Ovary (tissue), 9 donors: Measurements from ENCODE around the gene ASB13. TPM values are rescaled to one million over a fixed set of nuclear protein-coding genes. Genes with fewer than 3 reads are reported as not detected.

Source experiments
- DNase-seq, 5 donors: peaks; one replicate each; pipeline ENCODE4 v3.0.0-alpha.2; 2019 to 2020
- H3K27ac ChIP-seq, 2 donors: fragments of 200-600 bp; one replicate each; pipeline versions ENCODE4 v1.5.1 to v1.8.0; 2019 to 2022
- H3K27me3 ChIP-seq: fragments of 200-600 bp; one replicate; pipeline ENCODE4 v1.8.0; 2022
- H3K36me3 ChIP-seq: fragments of 200-600 bp; sonication (generic); one replicate; pipeline ENCODE4 v1.5.1; 2019
- H3K4me1 ChIP-seq: one replicate; pipeline ENCODE4 v1.8.1; 2013; ENCODE audit warnings: mild to moderate bottlenecking, moderate library complexity; ENCODE audit not compliant: insufficient read depth
- H3K4me3 ChIP-seq: fragments of 200-600 bp; sonication (generic); one replicate; pipeline ENCODE4 v1.5.1; 2017
- H3K9me3 ChIP-seq, 2 donors: fragments of 200-600 bp in 1 of 2; sonication (generic) in 1 of 2; one replicate each; pipeline versions ENCODE4 v1.5.1 to v1.8.1; 2013 to 2019; ENCODE audit warnings: mild to moderate bottlenecking in 1 of 2, moderate library complexity in 1 of 2
- EP300 ChIP-seq: sonication (generic); formaldehyde crosslinking; IDR thresholded peaks from one replicate; pipeline ENCODE4 v1.6.1; 2017; ENCODE audit warnings: antibody characterized with exemption
- POLR2A ChIP-seq: fragments of 450-650 bp; IDR thresholded peaks from one replicate; pipeline ENCODE4 v1.6.1; 2017; ENCODE audit warnings: antibody characterized with exemption, mild to moderate bottlenecking, moderate library complexity
- WGBS, 3 donors: extraction: QIAGEN DNeasy Blood & Tissue Kit in 1 of 3; methylation state at CpG; one replicate each; pipeline versions ENCODE4 v1.1.5 to v1.1.7; 2013 to 2017; 5-methylcytosine and 5-hydroxymethylcytosine counted together
- intact Hi-C, 4 donors: fragments of 100-400 bp; cut with DNase I; formaldehyde crosslinking; loops; one replicate each; pipeline versions ENCODE4 v1.11.0 to v1.15.1; 2022 to 2023
- polyA plus RNA-seq, 2 donors: library from polyadenylated mRNA; stranded (reverse); fragments of 200-250 nt in 1 of 2; fragments of 350-450 nt in 1 of 2; fragmentation: Illumina TruSeq in 1 of 2; extraction: RNeasy Lipid Tissue Mini Kit (QIAGEN cat#74804) in 1 of 2; gene quantifications; one replicate each; pipeline ENCODE4 v1.2.3, GENCODE V29; 2013 to 2014
- total RNA-seq, 7 donors: library from RNA; depleted of rRNA in 2 of 7; stranded (reverse); fragments of >200 nt in 2 of 7; fragmentation: NEBNext Ultra II Directional in 3 of 7; extraction: Animal tissue kit (Norgen Biotek cat#: 25700) in 3 of 7; gene quantifications; one replicate each; pipeline versions ENCODE4 v1.1.0 to v1.2.4, GENCODE V29; 2016 to 2023
- TF ChIP-seq, protein P1 (sequence below), 3 donors: fragments of 450-650 bp in 2 of 3; fragments of 200-600 bp in 1 of 3; IDR thresholded peaks; one replicate each; pipeline versions ENCODE4 v1.5.1 to v1.8.0; 2016 to 2022; ENCODE audit warnings: antibody characterized with exemption in 3 of 3, mild to moderate bottlenecking in 1 of 3
- donor health status: DM: no; HTN: no; CAD: no; lungs with moderate emphysema.
- donor health status: DM: no; HTN: no; CAD: no.
- donor health status: Bipolar disorder and iron deficiency.
- donor health status: DM: yes; HTN: yes; CAD: no.
- donor health status: DM: no; HTN: no; CAD: no.
- donor health status: DM: yes; HTN: yes; CAD: no.

Gene ASB13
- total and polyA plus RNA-seq, 9 donors: 15.0 to 45.6 (median 23.2) TPM

DNA sequence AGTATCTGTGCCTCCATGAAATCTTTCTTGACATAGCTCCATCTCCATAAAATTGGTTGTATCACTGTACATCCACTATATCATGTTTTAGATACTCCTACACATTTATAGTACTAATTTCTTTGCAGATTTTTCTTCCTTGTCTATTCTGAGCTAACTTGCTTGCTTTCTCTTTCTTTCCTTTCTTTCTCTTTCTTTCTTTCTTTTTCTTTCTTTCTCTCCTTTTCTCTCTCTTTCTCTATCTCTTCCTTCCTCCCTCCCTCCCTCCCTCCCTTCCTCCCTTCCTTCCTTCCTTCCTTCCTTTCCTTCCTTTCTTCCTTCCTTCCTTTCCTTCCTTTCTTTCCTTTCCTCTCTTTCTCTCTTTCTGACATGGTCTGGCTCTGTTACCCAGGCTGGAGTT is 42.0 kb upstream of the ASB13 start:
- Histone ChIP-seq H3K36me3 (no peaks in the 10 kb centered on the region), H3K4me3 (no peak overlapping the region), H3K4me1 (no peaks in the 10 kb centered on the region), H3K9me3 (no peaks in the 10 kb centered on the region), H3K27me3 (no peaks in the 10 kb centered on the region), H3K27ac (no peak overlapping the region)
- TF ChIP-seq POLR2A (no peak), EP300 (no peak)
- TF ChIP-seq, protein P1, sequence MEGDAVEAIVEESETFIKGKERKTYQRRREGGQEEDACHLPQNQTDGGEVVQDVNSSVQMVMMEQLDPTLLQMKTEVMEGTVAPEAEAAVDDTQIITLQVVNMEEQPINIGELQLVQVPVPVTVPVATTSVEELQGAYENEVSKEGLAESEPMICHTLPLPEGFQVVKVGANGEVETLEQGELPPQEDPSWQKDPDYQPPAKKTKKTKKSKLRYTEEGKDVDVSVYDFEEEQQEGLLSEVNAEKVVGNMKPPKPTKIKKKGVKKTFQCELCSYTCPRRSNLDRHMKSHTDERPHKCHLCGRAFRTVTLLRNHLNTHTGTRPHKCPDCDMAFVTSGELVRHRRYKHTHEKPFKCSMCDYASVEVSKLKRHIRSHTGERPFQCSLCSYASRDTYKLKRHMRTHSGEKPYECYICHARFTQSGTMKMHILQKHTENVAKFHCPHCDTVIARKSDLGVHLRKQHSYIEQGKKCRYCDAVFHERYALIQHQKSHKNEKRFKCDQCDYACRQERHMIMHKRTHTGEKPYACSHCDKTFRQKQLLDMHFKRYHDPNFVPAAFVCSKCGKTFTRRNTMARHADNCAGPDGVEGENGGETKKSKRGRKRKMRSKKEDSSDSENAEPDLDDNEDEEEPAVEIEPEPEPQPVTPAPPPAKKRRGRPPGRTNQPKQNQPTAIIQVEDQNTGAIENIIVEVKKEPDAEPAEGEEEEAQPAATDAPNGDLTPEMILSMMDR (IDR thresholded peaks at IDR 0.05): no peak
- DNase-seq: no peak
- intact Hi-C loops: no loop called here

DNA sequence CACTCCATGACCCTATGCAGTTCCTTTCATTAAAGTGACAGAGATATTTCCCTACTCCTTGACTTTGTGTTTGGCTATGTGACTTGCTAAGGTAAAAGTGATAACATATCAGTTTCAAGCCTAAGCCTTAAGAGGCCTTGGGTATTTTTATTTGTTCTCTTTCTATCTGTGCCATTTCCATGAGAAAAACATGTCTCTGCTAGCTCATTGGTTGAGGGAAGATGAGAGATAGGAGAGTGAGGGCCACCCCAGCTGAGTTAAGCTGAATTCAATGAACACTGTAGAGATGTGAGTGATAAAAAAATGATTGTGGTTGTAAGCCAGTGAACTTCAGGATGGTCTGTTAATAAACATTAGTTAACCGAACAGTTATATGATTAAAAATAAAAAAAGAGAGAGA is 31.7 kb upstream of the ASB13 start:
- Histone ChIP-seq H3K9me3 (no peaks in the 10 kb centered on the region), H3K27me3 (no peaks in the 10 kb centered on the region), H3K27ac (no peak overlapping the region), H3K4me3 (no peak overlapping the region), H3K4me1 (peaks cover 2% of the 10 kb centered on the region), H3K36me3 (no peaks in the 10 kb centered on the region)
- no peak for DNase-seq
- WGBS, 3 donors: 80 to 92% (median 88%) methylated on average over 1 of the region's 1 CpG
- TF ChIP-seq, protein P1 (IDR thresholded peaks at IDR 0.05): no peak
- no peak for TF ChIP-seq POLR2A
- TF ChIP-seq EP300: no peak
- intact Hi-C loops: no loop called here

DNA sequence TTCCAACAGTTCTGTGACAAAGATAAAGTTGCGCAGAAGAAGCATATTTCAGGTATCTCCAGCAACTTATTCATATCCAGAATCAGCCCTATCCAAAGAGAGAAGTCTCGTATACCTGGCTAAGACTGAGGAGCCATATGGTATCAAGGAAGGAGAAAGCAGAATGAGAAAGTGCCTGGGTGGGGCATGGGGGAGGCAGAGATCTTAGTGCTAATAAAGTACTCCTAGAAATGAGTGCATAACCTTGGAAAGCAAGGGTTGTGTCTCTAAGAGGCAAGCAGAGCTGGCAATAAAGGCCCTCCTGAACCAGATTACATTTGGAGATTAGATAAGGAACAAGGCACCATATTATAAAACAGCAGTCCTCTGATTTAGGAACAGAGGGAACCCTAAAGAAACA is 30.9 kb upstream of the ASB13 start:
- WGBS, 3 donors: 97 to 100% (median 98%) methylated on average over 2 of the region's 2 CpGs
- Histone ChIP-seq H3K36me3 (no peaks in the 10 kb centered on the region), H3K27ac (no peak overlapping the region), H3K4me3 (no peak overlapping the region), H3K27me3 (no peaks in the 10 kb centered on the region), H3K4me1 (peaks cover 5% of the 10 kb centered on the region), H3K9me3 (no peaks in the 10 kb centered on the region)
- DNase-seq: no peak
- TF ChIP-seq EP300 (no peak), POLR2A (no peak)
- TF ChIP-seq, protein P1 (IDR thresholded peaks at IDR 0.05): no peak
- intact Hi-C loops: no loop called here

DNA sequence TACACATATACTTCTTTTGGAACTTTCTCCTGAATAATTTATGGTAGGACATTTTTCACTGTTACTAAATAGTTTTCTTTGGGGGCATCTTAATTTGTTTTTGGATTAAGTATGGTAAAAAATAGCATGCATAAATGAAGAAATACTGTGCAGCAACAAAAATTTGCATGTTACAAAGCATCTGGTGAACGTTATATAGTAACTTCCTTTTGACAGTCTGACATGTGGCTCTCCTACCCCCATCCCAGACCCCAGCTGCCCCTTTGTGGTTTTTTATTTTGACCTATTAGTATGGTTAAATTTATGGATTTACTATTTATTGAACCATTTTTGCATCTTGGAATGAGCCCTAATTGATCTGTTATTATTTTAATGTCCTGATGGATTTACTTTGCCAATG is 28.2 kb upstream of the ASB13 start:
- DNase-seq: no peak
- H3K27me3 ChIP-seq: no peaks in the 10 kb centered on the region
- H3K27ac ChIP-seq: no peak overlapping the region
- H3K36me3 ChIP-seq: no peaks in the 10 kb centered on the region
- TF ChIP-seq POLR2A (no peak), EP300 (no peak)
- TF ChIP-seq, protein P1 (IDR thresholded peaks at IDR 0.05): no peak
- H3K4me1 ChIP-seq: peaks cover 5% of the 10 kb centered on the region
- H3K9me3 ChIP-seq: no peaks in the 10 kb centered on the region
- no peak overlapping the region for H3K4me3 ChIP-seq
- 62 to 76% (median 63%) methylated on average over 1 of the region's 1 CpG for WGBS, 3 donors
- intact Hi-C loops: no loop called here
